H1 (cell line): ENCODE data around the gene KCNJ4. TPM values are rescaled to one million over a fixed set of nuclear protein-coding genes. Genes with fewer than 3 reads are reported as not detected.

ENCODE experiments used
- CBX8 ChIP-seq: fragments of 300-800, 300-1000 bp; sonication (generic); IDR thresholded peaks from 2 replicates; pipeline ENCODE4 v1.7.1; 2016; ENCODE audit warnings: low read depth, low read length, borderline replicate concordance
- SAP30 ChIP-seq: fragments of 300-600 bp; sonication (generic); IDR thresholded peaks from 2 replicates; pipeline ENCODE4 v1.7.1; 2012; ENCODE audit warnings: low read length, moderate library complexity, mild to moderate bottlenecking, inconsistent platforms; ENCODE audit not compliant: insufficient read depth, insufficient replicate concordance
- polyA plus RNA-seq, 7 experiments: library from polyadenylated mRNA; depleted of rRNA in 3 of 7; stranded (reverse) in 5 of 7; unstranded in 2 of 7; fragments of >200 nt in 5 of 7; fragments of 200-250 nt in 2 of 7; gene quantifications; 1 replicate in 5 of 7; 2 replicates in 1 of 7; 4 replicates in 1 of 7; pipeline versions ENCODE4 v1.2.1 to v1.2.3, GENCODE V29; 2011 to 2013; ENCODE audit warnings: missing spikeins in 2 of 7, mixed read lengths in 2 of 7
- total RNA-seq: library from RNA; stranded (reverse); fragmentation: NEBNext Ultra II Directional; extraction: Animal tissue kit (Norgen Biotek cat#: 25700); gene quantifications from 2 replicates; pipeline ENCODE4 v1.2.1, GENCODE V29; 2021

The KCNJ4 gene
- total and polyA plus RNA-seq, 2 of the 8 experiments (the other 6 are each of a cell fraction or from before 2014, with no cell fraction given) = 1.4 to 2.2 TPM

GRCh38 chr22:38431266-38432010 is 23.6 kb downstream of the KCNJ4 start (continued):
- TF ChIP-seq SAP30 = no peak
- TF ChIP-seq CBX8 = no peak
